Lung (tissue), 12 donors: Measurements from ENCODE around the gene FBLN5. TPM values are rescaled to one million over a fixed set of nuclear protein-coding genes. Genes with fewer than 3 reads are reported as not detected.

Source experiments
- ATAC-seq: fragments of 200-7000 bp; cut with Tn5 transposase; one replicate; pipeline ENCODE4 v1.9.1; 2020; ENCODE audit warnings: moderate number of reproducible peaks; ENCODE audit not compliant: insufficient read depth, low FRiP score
- DNase-seq, 3 donors: peaks; one replicate each; pipeline ENCODE4 v3.0.0-alpha.2; 2013 to 2017
- H3K27ac ChIP-seq, 2 donors: one replicate each; pipeline ENCODE4 v1.5.1; 2013; ENCODE audit warnings: mild to moderate bottlenecking in 2 of 2, moderate library complexity in 2 of 2, control low read depth in 1 of 2, inconsistent platforms in 1 of 2, low read depth in 1 of 2, low read length in 1 of 2
- H3K27me3 ChIP-seq, 3 donors: one replicate each; pipeline ENCODE4 v1.5.1; 2013; ENCODE audit warnings: low read length in 2 of 3; ENCODE audit not compliant: control insufficient read depth in 3 of 3, insufficient read depth in 3 of 3
- H3K36me3 ChIP-seq, 4 donors: one replicate each; pipeline ENCODE4 v1.5.1; 2013; ENCODE audit warnings: low read length in 4 of 4, mild to moderate bottlenecking in 1 of 4, moderate library complexity in 1 of 4; ENCODE audit not compliant: control insufficient read depth in 4 of 4, insufficient read depth in 4 of 4
- H3K4me1 ChIP-seq, 5 donors: one replicate each; pipeline ENCODE4 v1.5.1; 2013; ENCODE audit warnings: low read length in 5 of 5, mild to moderate bottlenecking in 2 of 5, moderate library complexity in 1 of 5; ENCODE audit not compliant: control insufficient read depth in 5 of 5, insufficient read depth in 5 of 5
- H3K4me3 ChIP-seq: one replicate; pipeline ENCODE4 v1.5.1; 2013; ENCODE audit warnings: mild to moderate bottlenecking, control low read depth, moderate library complexity
- H3K9ac ChIP-seq, 2 donors: one replicate each; pipeline ENCODE4 v1.5.1; 2013; ENCODE audit warnings: low read length in 2 of 2, control low read depth in 1 of 2; ENCODE audit not compliant: insufficient read depth in 1 of 2
- H3K9me3 ChIP-seq, 4 donors: one replicate each; pipeline ENCODE4 v1.5.1; 2013; ENCODE audit warnings: low read length in 3 of 4, mild to moderate bottlenecking in 1 of 4, moderate library complexity in 1 of 4; ENCODE audit not compliant: control insufficient read depth in 4 of 4, insufficient read depth in 3 of 4
- CTCF ChIP-seq: IDR thresholded peaks from 2 replicates; pipeline ENCODE4 v1.5.1; 2012; ENCODE audit warnings: mild to moderate bottlenecking; ENCODE audit errors: control extremely low read depth, extremely low read depth
- WGBS, 2 donors: extraction: QIAGEN DNeasy Blood & Tissue Kit; methylation state at CpG; one replicate each; pipeline ENCODE4 v1.1.7; 2013; 5-methylcytosine and 5-hydroxymethylcytosine counted together
- polyA plus RNA-seq, 2 donors: library from polyadenylated mRNA; stranded (reverse); fragments of 200-250 nt; gene quantifications; one replicate each; pipeline ENCODE4 v1.2.1, GENCODE V29; 2013
- total RNA-seq, 2 donors: library from RNA; depleted of rRNA in 1 of 2; stranded (reverse); fragments of >200 nt in 1 of 2; gene quantifications; one replicate each; pipeline ENCODE4 v1.2.1, GENCODE V29; 2014 to 2021
- donor health status: control.
- donor health status: control.
- donor health status: Bipolar disorder and iron deficiency.
- donor health status: healthy.
- donor health status: DM: yes; HTN: yes; CAD: no.

FBLN5 gene
- total and polyA plus RNA-seq, 4 donors: 43.1 to 83.0 (median 72.0) TPM

- Histone ChIP-seq H3K36me3 (no peaks in the 10 kb centered on the region), H3K4me1 (peaks cover 0 to 16% (median 12%) of the 10 kb centered on the region in 5 donors), H3K9ac (no peak overlapping the region), H3K4me3 (no peak overlapping the region), H3K9me3 (no peaks in the 10 kb centered on the region), H3K27me3 (no peaks in the 10 kb centered on the region), H3K27ac (peak overlapping the region in 1 of 2 donors; percentile 9)
- no peak for TF ChIP-seq CTCF
- DNase-seq: peak in 2 of 3 donors; percentile 46 to 56
- no peak for ATAC-seq
- WGBS, 2 donors: 72 to 77% methylated on average over 9 of the region's 9 CpGs
Observed at GRCh38 chr14:91901449-91902226, 45.9 kb downstream of the FBLN5 start.

GRCh38 chr14:91899806-91900205, 47.7 kb downstream of the FBLN5 start:
- Histone ChIP-seq H3K9ac (no peak overlapping the region), H3K4me1 (peaks cover 0 to 12% (median 12%) of the 10 kb centered on the region in 5 donors), H3K9me3 (no peaks in the 10 kb centered on the region), H3K27me3 (no peaks in the 10 kb centered on the region), H3K27ac (peak overlapping the region in 1 of 2 donors; percentile 51), H3K4me3 (no peak overlapping the region), H3K36me3 (no peaks in the 10 kb centered on the region)
- TF ChIP-seq CTCF: no peak
- ATAC-seq (no peak), DNase-seq (no peak)
- WGBS, 2 donors: 76 to 84% methylated on average over 4 of the region's 4 CpGs

GRCh38 chr14:91899213-91899612, 48.3 kb downstream of the FBLN5 start:
- Histone ChIP-seq H3K36me3 (no peaks in the 10 kb centered on the region), H3K9ac (no peak overlapping the region), H3K4me1 (peaks cover 0 to 12% (median 12%) of the 10 kb centered on the region in 5 donors), H3K9me3 (no peaks in the 10 kb centered on the region), H3K27ac (peak overlapping the region; percentile 13 to 51), H3K27me3 (no peaks in the 10 kb centered on the region), H3K4me3 (no peak overlapping the region)
- ATAC-seq: no peak
- DNase-seq: no peak
- TF ChIP-seq CTCF: no peak
- whole genome bisulfite sequencing, 2 donors: 91% methylated on average over 4 of the region's 4 CpGs
